ENCODE data around the gene ZNF888.
"Not testable (repeated sequence)": the region's sequence is repeated elsewhere in the genome, so short reads cannot be mapped to it uniquely, and the experiment has no call there.

The ZNF888 gene

GRCh38 chr19:52946322-52947310 is 23.4 kb upstream of the ZNF888 start:
- Histone ChIP-seq H3K27ac (no peak overlapping the region), H3K4me3 (no peak overlapping the region), H3K27me3 (no peaks in the 10 kb centered on the region), H3K36me3 (peaks cover 19 to 37% (median 29%) of the 10 kb centered on the region in 3 donors), H3K4me1 (peaks cover 0 to 10% (median 5%) of the 10 kb centered on the region in 4 donors), H3K9me3 (peaks cover 14 to 59% (median 54%) of the 10 kb centered on the region in 3 donors)
- TF ChIP-seq CTCF (IDR thresholded peaks at IDR 0.05), result no peak
- intact Hi-C loops (cut with DNase I; ENCODE audit: low total_unique reads), result loop anchor here (10.0 kb wide), 1 partner anchor 158 kb away; the partner anchor contains the start of gene ZNF160
- no peak for DNase-seq

- DNase-seq, result no peak
- H3K4me1 ChIP-seq, result peaks cover 0 to 18% (median 7%) of the 10 kb centered on the region in 4 donors
- H3K4me3 ChIP-seq, result no peak overlapping the region
- peaks cover 14 to 52% (median 46%) of the 10 kb centered on the region in 3 donors for H3K9me3 ChIP-seq
- no peak overlapping the region for H3K27ac ChIP-seq
- peaks cover 11 to 29% (median 21%) of the 10 kb centered on the region in 3 donors for H3K36me3 ChIP-seq
- intact Hi-C loops (cut with DNase I; ENCODE audit: low total_unique reads), result loop anchor here (10.0 kb wide), 1 partner anchor 159 kb away; the partner anchor contains the start of gene ZNF160
- no peaks in the 10 kb centered on the region for H3K27me3 ChIP-seq
- no peak for TF ChIP-seq CTCF (IDR thresholded peaks at IDR 0.05)
Observed at GRCh38 chr19:52945652-52946321, 22.6 kb upstream of the ZNF888 start.

- H3K4me3 ChIP-seq, H3K27me3 ChIP-seq, DNase-seq, H3K27ac ChIP-seq: not testable (repeated sequence)
- intact Hi-C loops (cut with DNase I; ENCODE audit: low total_unique reads), result loop anchor here (10.0 kb wide), 1 partner anchor 160 kb away; the partner anchor contains the start of gene ZNF160
- Histone ChIP-seq H3K9me3 (peaks cover 10 to 43% (median 37%) of the 10 kb centered on the region in 3 donors), H3K4me1 (peaks cover 0 to 18% (median 7%) of the 10 kb centered on the region in 4 donors), H3K36me3 (peaks cover 2 to 20% (median 12%) of the 10 kb centered on the region in 3 donors)
Observed at GRCh38 chr19:52944703-52945493, 21.7 kb upstream of the ZNF888 start.

GRCh38 chr19:52943884-52944643 is 20.8 kb upstream of the ZNF888 start:
- peak in 1 of 2 donors; percentile 16 for DNase-seq
- Histone ChIP-seq H3K27me3 (no peaks in the 10 kb centered on the region), H3K9me3 (peaks cover 8 to 34% (median 29%) of the 10 kb centered on the region in 3 donors), H3K36me3 (peaks cover 0 to 12% (median 3%) of the 10 kb centered on the region in 3 donors), H3K4me3 (no peak overlapping the region), H3K4me1 (peaks cover 0 to 18% (median 7%) of the 10 kb centered on the region in 4 donors), H3K27ac (no peak overlapping the region)
- intact Hi-C loops (cut with DNase I; ENCODE audit: low total_unique reads), result loop anchor here (2.0 to 10.0 kb wide), 2 partner anchors 19 to 161 kb away; partner anchors contain the start of genes ZNF160 and ZNF816
- no peak for TF ChIP-seq CTCF (IDR thresholded peaks at IDR 0.05)
